K562 (cell line): ENCODE results near the gene FAM180B. TPM values are rescaled to one million over a fixed set of nuclear protein-coding genes. Genes with fewer than 3 reads are reported as not detected.

Experiments
- ASH1L ChIP-seq: fragments of 450-650 bp; IDR thresholded peaks from 2 replicates; pipeline ENCODE4 v1.6.1; 2018; ENCODE audit warnings: borderline replicate concordance, mild to moderate bottlenecking, low read depth; ENCODE audit not compliant: partially characterized antibody
- CC2D1A ChIP-seq: fragments of 450-650 bp; IDR thresholded peaks from 2 replicates; pipeline ENCODE4 v1.6.1; 2017; ENCODE audit warnings: mild to moderate bottlenecking
- DDX20 ChIP-seq: fragments of 450-650 bp; IDR thresholded peaks from 2 replicates; pipeline ENCODE4 v1.6.1; 2016; ENCODE audit warnings: missing genetic modification characterization, low read depth, mild to moderate bottlenecking, missing compliant biosample characterization, moderate library complexity
- ETS1 ChIP-seq: conservative IDR thresholded peaks from 2 replicates; pipeline ENCODE4 v1.6.1; 2011; ENCODE audit warnings: low read depth, mild to moderate bottlenecking, low read length; ENCODE audit not compliant: control insufficient read depth
- HDAC2 ChIP-seq: fragments of 450-650 bp; IDR thresholded peaks from 2 replicates; pipeline ENCODE4 v1.6.1; 2016; ENCODE audit warnings: mild to moderate bottlenecking
- HNRNPK ChIP-seq: fragments of 200-400 bp; formaldehyde crosslinking; IDR thresholded peaks from one replicate; pipeline ENCODE4 v1.6.1; 2018; ENCODE audit warnings: mild to moderate bottlenecking, low read depth, low read length; ENCODE audit not compliant: poor library complexity, severe bottlenecking
- JUND ChIP-seq, 2 experiments: IDR thresholded peaks; 2 replicates in 1 of 2; 3 replicates in 1 of 2; pipeline ENCODE4 v1.6.1; 2011; ENCODE audit warnings: borderline replicate concordance in 2 of 2, low read depth in 2 of 2, low read length in 2 of 2, improper control_type of control experiment in 1 of 2, missing biosample characterization in 1 of 2, missing genetic modification characterization in 1 of 2, missing genetic modification reagents in 1 of 2
- KDM1A ChIP-seq, 2 experiments: fragments of 450-650 bp; IDR thresholded peaks; 2 replicates each; pipeline ENCODE4 v1.6.1; 2016; ENCODE audit warnings: mild to moderate bottlenecking in 2 of 2
- NCOA1 ChIP-seq: fragments of 450-650 bp; IDR thresholded peaks from 2 replicates; pipeline ENCODE4 v1.6.1; 2016; ENCODE audit warnings: low read depth
- NEUROD1 ChIP-seq: fragments of 150-350 bp; IDR thresholded peaks from 2 replicates; pipeline ENCODE4 v1.6.1; 2014; ENCODE audit warnings: borderline replicate concordance, low read length, low read depth; ENCODE audit not compliant: partially characterized antibody
- POLR2A ChIP-seq: fragments of 450-650 bp; conservative IDR thresholded peaks from 2 replicates; pipeline ENCODE4 v1.6.1; 2016
- POU5F1 ChIP-seq: fragments of 150-350 bp; IDR thresholded peaks from 2 replicates; pipeline ENCODE4 v1.6.1; 2014; ENCODE audit warnings: borderline replicate concordance, low read length, low read depth, mild to moderate bottlenecking; ENCODE audit not compliant: partially characterized antibody
- SMARCA4 ChIP-seq: fragments of 450-650 bp; IDR thresholded peaks from 2 replicates; pipeline ENCODE4 v1.6.1; 2016
- SMARCA5 ChIP-seq: fragments of 450-650 bp; IDR thresholded peaks from 2 replicates; pipeline ENCODE4 v1.6.1; 2016
- SUPT5H ChIP-seq: fragments of 450-650 bp; IDR thresholded peaks from 2 replicates; pipeline ENCODE4 v1.6.1; 2016
- TRIM24 ChIP-seq, 2 experiments: fragments of 450-650 bp; IDR thresholded peaks; 2 replicates each; pipeline ENCODE4 v1.6.1; 2016
- ZC3H8 ChIP-seq: fragments of 450-650 bp; IDR thresholded peaks from 2 replicates; pipeline ENCODE4 v1.6.1; 2017
- ZNF124 ChIP-seq: sonication (generic); formaldehyde crosslinking; IDR thresholded peaks from 2 replicates; pipeline ENCODE4 v1.8.1; 2022; ENCODE audit warnings: missing genetic modification reagents
- ZNF197 ChIP-seq: fragments of 200-800 bp; sonication (Bioruptor generic); IDR thresholded peaks from 2 replicates; pipeline ENCODE4 v1.6.1; 2016; ENCODE audit warnings: low read depth, missing genetic modification characterization, missing compliant biosample characterization
- ZNF282 ChIP-seq: sonication (generic); formaldehyde crosslinking; IDR thresholded peaks from 2 replicates; pipeline ENCODE4 v1.8.1; 2023; ENCODE audit warnings: missing genetic modification reagents
- ZNF592 ChIP-seq: fragments of 450-650 bp; IDR thresholded peaks from 2 replicates; pipeline ENCODE4 v1.6.1; 2017; ENCODE audit warnings: antibody characterized with exemption, mild to moderate bottlenecking
- polyA plus RNA-seq, 8 experiments: library from polyadenylated mRNA; depleted of rRNA in 4 of 8; stranded (reverse) in 5 of 8; unstranded in 3 of 8; fragments of >200 nt; fragmentation: Nextera tagmentation in 2 of 8; fragmentation: Illumina TruSeq in 1 of 8; extraction: Ambion mirVana in 2 of 8; extraction: Trizol in 1 of 8; gene quantifications; 2 replicates each; pipeline versions ENCODE4 v1.2.1 to v1.2.3, GENCODE V29; 2011 to 2014; ENCODE audit warnings: inconsistent platforms in 1 of 8, missing spikeins in 1 of 8
- total RNA-seq, 7 experiments: library from RNA; depleted of rRNA in 6 of 7; stranded (reverse); fragments of >200 nt in 6 of 7; fragmentation: Illumina TruSeq in 2 of 7; extraction: Trizol in 2 of 7; gene quantifications; 2 replicates each; pipeline versions ENCODE4 v1.2.1 to v1.2.3, GENCODE V29; 2011 to 2021; ENCODE audit warnings: low replicate concordance in 1 of 7
- TF ChIP-seq, protein P1 (sequence below): fragments of 450-650 bp; IDR thresholded peaks from 2 replicates; pipeline ENCODE4 v1.6.1; 2016

FAM180B gene
- total and polyA plus RNA-seq, 9 of the 15 experiments (the other 6 are each of a cell fraction or from before 2014, with no cell fraction given): 0.05 to 0.14 TPM; not detected in 7

DNA sequence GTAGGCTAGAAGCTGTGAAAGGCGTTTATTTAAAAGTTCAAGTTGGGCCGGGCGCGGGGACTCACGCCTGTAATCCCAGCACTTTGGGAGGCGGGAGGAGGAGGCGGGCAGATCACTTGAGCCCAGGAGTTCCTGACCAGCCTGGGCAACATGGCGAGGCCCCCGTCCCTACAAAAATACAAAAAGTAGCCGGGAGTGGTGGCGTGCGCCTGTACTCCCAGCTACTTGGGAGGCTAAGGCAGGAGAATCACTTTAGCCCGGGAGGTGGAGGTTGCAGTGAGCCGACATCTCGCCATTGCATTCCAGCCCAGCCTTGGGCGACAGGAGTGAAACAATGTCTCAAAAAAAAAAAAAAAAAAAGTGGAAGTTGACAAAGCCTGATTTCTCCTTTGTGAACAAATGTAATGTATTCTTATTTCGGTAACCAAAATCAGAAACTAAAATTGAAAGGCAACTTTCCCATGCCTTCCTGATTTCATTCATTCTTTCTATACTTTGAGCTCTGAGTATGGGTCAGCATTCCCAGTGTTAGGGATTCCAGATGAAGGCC, 20.3 kb upstream of the FAM180B start (continued):
- no peak for TF ChIP-seq DDX20 (tag)
- no peak for TF ChIP-seq TRIM24 (IDR thresholded peaks at IDR 0.05)
- TF ChIP-seq HDAC2: 0 out of 2 replicates have a peak, but pooled peaks have one; percentile 24
- no peak for TF ChIP-seq HNRNPK
- TF ChIP-seq ZNF197: no peak
- TF ChIP-seq ZNF282: no peak
- TF ChIP-seq POLR2A: no peak
- no peak for TF ChIP-seq ASH1L
- TF ChIP-seq ETS1: no peak
- no peak for TF ChIP-seq SUPT5H
- no peak for TF ChIP-seq POU5F1
- no peak for TF ChIP-seq NCOA1
- TF ChIP-seq KDM1A (IDR thresholded peaks at IDR 0.05): peak in 1 of 2 experiments; percentile 23; a peak in 1 of 4 replicates
- TF ChIP-seq SMARCA5: 0 out of 2 replicates have a peak, but pooled peaks have one; percentile 63
- no peak for TF ChIP-seq ZNF592
- no peak for TF ChIP-seq SMARCA4
- TF ChIP-seq, protein P1, sequence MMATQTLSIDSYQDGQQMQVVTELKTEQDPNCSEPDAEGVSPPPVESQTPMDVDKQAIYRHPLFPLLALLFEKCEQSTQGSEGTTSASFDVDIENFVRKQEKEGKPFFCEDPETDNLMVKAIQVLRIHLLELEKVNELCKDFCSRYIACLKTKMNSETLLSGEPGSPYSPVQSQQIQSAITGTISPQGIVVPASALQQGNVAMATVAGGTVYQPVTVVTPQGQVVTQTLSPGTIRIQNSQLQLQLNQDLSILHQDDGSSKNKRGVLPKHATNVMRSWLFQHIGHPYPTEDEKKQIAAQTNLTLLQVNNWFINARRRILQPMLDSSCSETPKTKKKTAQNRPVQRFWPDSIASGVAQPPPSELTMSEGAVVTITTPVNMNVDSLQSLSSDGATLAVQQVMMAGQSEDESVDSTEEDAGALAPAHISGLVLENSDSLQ: no peak
- TF ChIP-seq JUND (IDR thresholded peaks at IDR 0.05; ENCODE audit: borderline replicate concordance, low read depth, low read length): no peak
- no peak for TF ChIP-seq JUND (tag; IDR thresholded peaks at IDR 0.05; ENCODE audit: borderline replicate concordance, low read depth, low read length)
- TF ChIP-seq ZNF124 (CRISPR knock-in tag): no peak
- TF ChIP-seq NEUROD1: no peak
- no peak for TF ChIP-seq ZC3H8
- TF ChIP-seq CC2D1A: no peak
